Endothelial cell of umbilical vein (primary cell): ENCODE results near the gene MCM3AP. TPM values are rescaled to one million over a fixed set of nuclear protein-coding genes. Genes with fewer than 3 reads are reported as not detected.

Experiments used
- BruUV-seq: library from RNA; stranded (reverse); fragments of 400-500 nt; replicated peaks from 2 replicates; lab custom pipeline; 2021; lab: Mats Ljungman, UMichigan
- CTCF ChIA-PET: fragments of 300-600, 350-600 bp; sonication (Branson Sonifier 250); formaldehyde crosslinking; loops from one replicate; lab custom pipeline; 2021; ENCODE audit warnings: antibody characterized with exemption, inconsistent platforms; lab: Charles Lee
- POLR2A ChIA-PET: fragments of 300-600, 350-600 bp; sonication (Branson Sonifier 250); formaldehyde crosslinking; loops from one replicate; lab custom pipeline; 2021; ENCODE audit warnings: antibody characterized with exemption, inconsistent platforms; lab: Charles Lee
- DNase-seq: peaks from one replicate; pipeline ENCODE4 v3.0.0-alpha.2; 2011; ENCODE audit warnings: low read depth, low spot score
- FAIRE-seq: peaks from 2 replicates; lab custom pipeline; 2011; peaks lifted over from hg19 to GRCh38; lab: Jason Lieb, UNC
- H2AFZ ChIP-seq: 2 replicates; pipeline ENCODE4 v1.6.0; 2012; ENCODE audit warnings: low read depth, low read length, control low read depth, inconsistent platforms
- H3K27ac ChIP-seq: 2 replicates; pipeline ENCODE4 v1.5.1; 2011; ENCODE audit warnings: low read depth, mild to moderate bottlenecking, control low read depth, low read length, moderate library complexity; ENCODE audit not compliant: insufficient read depth
- H3K27me3 ChIP-seq, 2 experiments: 2 replicates each; pipeline versions ENCODE4 v1.6.0 to v1.6.1; 2011; ENCODE audit warnings: low read length in 2 of 2, mixed read lengths in 1 of 2; ENCODE audit not compliant: control insufficient read depth in 2 of 2, insufficient read depth in 2 of 2
- H3K36me3 ChIP-seq, 2 experiments: 2 replicates in 1 of 2; 3 replicates in 1 of 2; pipeline ENCODE4 v1.5.1; 2011; ENCODE audit warnings: low read length in 2 of 2, mild to moderate bottlenecking in 1 of 2, moderate library complexity in 1 of 2; ENCODE audit not compliant: control insufficient read depth in 2 of 2, insufficient read depth in 2 of 2; ENCODE audit errors: extremely low read depth in 1 of 2
- H3K4me1 ChIP-seq: 3 replicates; pipeline ENCODE4 v1.5.1; 2011; ENCODE audit warnings: mild to moderate bottlenecking, low read length; ENCODE audit not compliant: control insufficient read depth, insufficient read depth; ENCODE audit errors: extremely low read depth
- H3K4me2 ChIP-seq: 2 replicates; pipeline ENCODE4 v1.6.1; 2011; ENCODE audit warnings: low read length, control low read depth, mixed read lengths; ENCODE audit not compliant: insufficient read depth
- H3K4me3 ChIP-seq, 3 experiments: fragments of 200-600 bp in 1 of 3; sonication (generic), shearing (Covaris generic) in 1 of 3; replicated peaks in 1 of 3; 2 replicates each; pipeline ENCODE4 v1.5.1; 2011 to 2016; ENCODE audit warnings: control low read depth in 3 of 3, low read length in 3 of 3, mild to moderate bottlenecking in 2 of 3, inconsistent platforms in 1 of 3, low read depth in 1 of 3, moderate library complexity in 1 of 3; ENCODE audit not compliant: insufficient read depth in 1 of 3
- H3K79me2 ChIP-seq: 2 replicates; pipeline ENCODE4 v1.6.0; 2012; ENCODE audit warnings: low read length, inconsistent platforms; ENCODE audit not compliant: control insufficient read depth, insufficient read depth
- H3K9ac ChIP-seq: replicated peaks from 2 replicates; pipeline ENCODE3; 2011; ENCODE audit warnings: low read length, control low read depth; ENCODE audit not compliant: insufficient read depth; ENCODE audit errors: extremely low read depth
- H3K9me1 ChIP-seq: replicated peaks from 3 replicates; pipeline ENCODE4 v1.6.0; 2011; ENCODE audit warnings: mild to moderate bottlenecking, low read length; ENCODE audit not compliant: control insufficient read depth, insufficient read depth; ENCODE audit errors: extremely low read depth
- H3K9me3 ChIP-seq: replicated peaks from 2 replicates; pipeline ENCODE4 v1.5.1; 2012; ENCODE audit warnings: low read length, inconsistent platforms; ENCODE audit not compliant: control insufficient read depth, insufficient read depth
- H4K20me1 ChIP-seq: replicated peaks from 2 replicates; pipeline ENCODE3; 2011; ENCODE audit warnings: mild to moderate bottlenecking, low read length; ENCODE audit not compliant: control insufficient read depth, insufficient read depth; ENCODE audit errors: extremely low read depth
- CTCF ChIP-seq, 2 donors: IDR thresholded peaks; 1 replicate in 1 of 2; 2 replicates in 1 of 2; pipeline ENCODE4 v1.5.1; 2011; ENCODE audit warnings: low read length in 2 of 2, mild to moderate bottlenecking in 2 of 2, moderate library complexity in 2 of 2, control low read depth in 1 of 2, inconsistent platforms in 1 of 2, low read depth in 1 of 2; ENCODE audit not compliant: insufficient read depth in 1 of 2; ENCODE audit errors: extremely low read depth in 1 of 2
- EZH2 ChIP-seq: IDR thresholded peaks from 2 replicates; pipeline ENCODE4 v1.6.1; 2012; ENCODE audit warnings: borderline replicate concordance, low read depth, mild to moderate bottlenecking, moderate library complexity, low read length, inconsistent platforms; ENCODE audit not compliant: severe bottlenecking
- FOS ChIP-seq: IDR thresholded peaks from 2 replicates; pipeline ENCODE4 v1.6.1; 2011; ENCODE audit warnings: mild to moderate bottlenecking, low read length, moderate library complexity, borderline replicate concordance; ENCODE audit not compliant: insufficient read depth
- GATA2 ChIP-seq: IDR thresholded peaks from 2 replicates; pipeline ENCODE4 v1.7.0; 2011; ENCODE audit warnings: low read depth, mild to moderate bottlenecking, moderate library complexity, mixed read lengths, low read length; ENCODE audit not compliant: insufficient read length, insufficient read depth
- JUN ChIP-seq: IDR thresholded peaks from 2 replicates; pipeline ENCODE4 v1.6.1; 2011; ENCODE audit warnings: borderline replicate concordance, low read depth; ENCODE audit not compliant: insufficient read length, insufficient read depth
- MAX ChIP-seq: IDR thresholded peaks from 2 replicates; pipeline ENCODE4 v1.6.1; 2011; ENCODE audit not compliant: insufficient read depth, insufficient read length
- MYC ChIP-seq: IDR thresholded peaks from one replicate; pipeline ENCODE4 v1.6.1; 2011; ENCODE audit warnings: mild to moderate bottlenecking, low read depth, low read length
- POLR2A ChIP-seq: IDR thresholded peaks from 2 replicates; pipeline ENCODE4 v1.6.1; 2012; ENCODE audit warnings: low read depth, mild to moderate bottlenecking, control low read depth, low read length
- POLR2AphosphoS5 ChIP-seq: IDR thresholded peaks from 2 replicates; pipeline ENCODE4 v1.6.1; 2012; ENCODE audit warnings: low read depth, mild to moderate bottlenecking, control low read depth, low read length, moderate library complexity; ENCODE audit not compliant: insufficient read depth
- dilution Hi-C: fragments of 300-500 bp; cut with MboI; formaldehyde crosslinking; loops from one replicate; pipeline ENCODE4 v1.15.0; 2019; ENCODE audit warnings: low sequenced_read_pairs; ENCODE audit not compliant: extremely low pct_ligation_motif_present
- intact Hi-C: fragments of 100-400 bp; cut with micrococcal nuclease; formaldehyde crosslinking; loops from one replicate; pipeline ENCODE4 v1.10.0; 2022
- polyA plus RNA-seq, 4 experiments: library from polyadenylated mRNA; depleted of rRNA in 3 of 4; stranded (reverse) in 3 of 4; unstranded in 1 of 4; fragments of >200 nt; gene quantifications; 2 replicates each; pipeline versions ENCODE4 v1.2.1 to v1.2.3, GENCODE V29; 2011 to 2012; ENCODE audit warnings: missing spikeins in 1 of 4
- total RNA-seq: library from RNA; stranded (reverse); gene quantifications from 2 replicates; pipeline ENCODE4 v1.2.3, GENCODE V29; 2021

MCM3AP gene
- total and polyA plus RNA-seq, 2 donors (not counting 3 experiments of a cell fraction or from before 2014, with no cell fraction given), result 37.9 to 115 TPM

- no peak for TF ChIP-seq POLR2A
- TF ChIP-seq CTCF (IDR thresholded peaks at IDR 0.05; ENCODE audit: extremely low read depth in 1 of 2, insufficient read depth in 1 of 2, low read depth in 1 of 2, low read length in 2 of 2), result no peak
- TF ChIP-seq JUN, result no peak
- TF ChIP-seq MYC, result no peak
- no peak for TF ChIP-seq GATA2
- H4K20me1 ChIP-seq, result no peaks in the 10 kb centered on the region
- no peak overlapping the region for H2AFZ ChIP-seq
- H3K9ac ChIP-seq, result no peak overlapping the region
- H3K9me1 ChIP-seq, result no peaks in the 10 kb centered on the region
- peaks cover 35% of the 10 kb centered on the region for H3K79me2 ChIP-seq
- ChIA-PET POLR2A (no interaction called here), CTCF (no interaction called here)
- no peaks in the 10 kb centered on the region for H3K9me3 ChIP-seq
- intact Hi-C loops, result no loop called here
- H3K4me3 ChIP-seq, result no peak overlapping the region
- no peaks in the 10 kb centered on the region for H3K27me3 ChIP-seq
- no peak overlapping the region for H3K4me2 ChIP-seq
- no peak overlapping the region for H3K27ac ChIP-seq
- H3K36me3 ChIP-seq, result no peaks in the 10 kb centered on the region
- dilution Hi-C loops, result no loop called here
- DNase-seq, result no peak
- peak; percentile 46 for FAIRE-seq
- peaks cover 19% of the 10 kb centered on the region for H3K4me1 ChIP-seq
- no TSS peak for BruUV-seq
Observed at GRCh38 chr21:46319186-46319585, 33.8 kb upstream of the MCM3AP start.

- no peaks in the 10 kb centered on the region for H3K27me3 ChIP-seq
- POLR2A ChIA-PET, result no interaction called here
- H3K9me3 ChIP-seq, result no peaks in the 10 kb centered on the region
- dilution Hi-C loops, result no loop called here
- H3K4me2 ChIP-seq, result no peak overlapping the region
- no peak overlapping the region for H3K27ac ChIP-seq
- intact Hi-C loops, result no loop called here
- no peak for FAIRE-seq
- H3K4me1 ChIP-seq, result peaks cover 19% of the 10 kb centered on the region
- H3K79me2 ChIP-seq, result peaks cover 34% of the 10 kb centered on the region
- TF ChIP-seq POLR2A (no peak), MYC (no peak), EZH2 (no peak), FOS (no peak), MAX (no peak), JUN (no peak), CTCF (IDR thresholded peaks at IDR 0.05; ENCODE audit: extremely low read depth in 1 of 2, insufficient read depth in 1 of 2, low read depth in 1 of 2, low read length in 2 of 2) (no peak), POLR2AphosphoS5 (no peak), GATA2 (no peak)
- no peaks in the 10 kb centered on the region for H3K9me1 ChIP-seq
- H3K4me3 ChIP-seq, result no peak overlapping the region
- no peaks in the 10 kb centered on the region for H4K20me1 ChIP-seq
- H3K36me3 ChIP-seq, result no peaks in the 10 kb centered on the region
- no peak overlapping the region for H2AFZ ChIP-seq
- no peak for DNase-seq
- CTCF ChIA-PET, result no interaction called here
- no TSS peak for BruUV-seq
- H3K9ac ChIP-seq, result no peak overlapping the region
Observed at GRCh38 chr21:46318464-46318845, 33.0 kb upstream of the MCM3AP start.
